BJ (cell line): ENCODE data around the gene MBTPS1. TPM values are rescaled to one million over a fixed set of nuclear protein-coding genes. Genes with fewer than 3 reads are reported as not detected.

Experiments
- CTCF ChIA-PET: fragments of 350-600 bp; formaldehyde crosslinking; extraction: SDS; loops from one replicate; lab custom pipeline; 2021; ENCODE audit warnings: antibody characterized with exemption, inconsistent platforms; lab: Yijun Ruan, JAX
- POLR2A ChIA-PET: fragments of 300-600 bp; sonication (Branson Sonifier 250); formaldehyde crosslinking; extraction: SDS; loops from one replicate; lab custom pipeline; 2021; ENCODE audit warnings: antibody characterized with exemption; lab: Charles Lee
- DNase-seq: peaks from one replicate; pipeline ENCODE4 v3.0.0-alpha.2; 2011; ENCODE audit warnings: low read depth
- H3K27me3 ChIP-seq: 2 replicates; pipeline ENCODE4 v1.6.0; 2011; ENCODE audit warnings: low read length; ENCODE audit not compliant: control insufficient read depth, insufficient read depth
- H3K36me3 ChIP-seq: 2 replicates; pipeline ENCODE4 v1.5.1; 2011; ENCODE audit warnings: low read length; ENCODE audit not compliant: control insufficient read depth, insufficient read depth
- H3K4me3 ChIP-seq: 2 replicates; pipeline ENCODE4 v1.5.1; 2011; ENCODE audit warnings: low read depth, mild to moderate bottlenecking, control low read depth, low read length
- polyA plus RNA-seq: library from polyadenylated mRNA; depleted of rRNA; stranded (reverse); fragments of >200 nt; gene quantifications from 2 replicates; pipeline ENCODE4 v1.2.3, GENCODE V29; 2011
- TF ChIP-seq, protein P1 (sequence below): IDR thresholded peaks from 2 replicates; pipeline ENCODE4 v1.5.1; 2011; ENCODE audit warnings: low read depth, mild to moderate bottlenecking, control low read depth, inconsistent platforms, low read length, moderate library complexity; ENCODE audit not compliant: insufficient read depth

MBTPS1 gene
- polyA plus RNA-seq, 1 experiment: 72.6 TPM

DNA sequence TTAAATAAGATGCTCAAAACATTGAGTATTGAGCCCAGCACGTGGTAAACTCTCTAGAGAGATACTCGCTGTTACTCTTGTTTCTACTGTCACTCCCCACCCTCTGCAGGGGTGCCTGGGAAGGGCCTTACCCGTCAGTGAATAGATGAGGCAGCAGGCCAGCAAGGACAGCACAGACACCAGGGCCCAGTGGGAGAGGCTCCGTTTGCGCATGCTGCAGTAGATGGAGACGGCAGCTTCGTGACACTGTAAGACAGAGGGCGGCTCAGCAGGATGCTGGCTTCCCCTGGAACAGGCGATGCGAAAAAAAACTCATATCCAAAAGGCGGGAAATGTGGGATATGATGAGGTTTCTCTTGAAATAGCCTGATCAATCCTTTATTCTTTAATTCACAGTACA is 94.1 kb downstream of the MBTPS1 start:
- ChIA-PET POLR2A (no interaction called here), CTCF (interaction anchor here (2.2 kb wide), 1 partner anchor 18 kb away, joined by 10 read pairs; no protein-coding TSS in a partner anchor)
- Histone ChIP-seq H3K4me3 (no peak overlapping the region), H3K27me3 (no peaks in the 10 kb centered on the region; the same call in none of the 2 replicates), H3K36me3 (no peaks in the 10 kb centered on the region)
- DNase-seq: no peak
- TF ChIP-seq, protein P1, sequence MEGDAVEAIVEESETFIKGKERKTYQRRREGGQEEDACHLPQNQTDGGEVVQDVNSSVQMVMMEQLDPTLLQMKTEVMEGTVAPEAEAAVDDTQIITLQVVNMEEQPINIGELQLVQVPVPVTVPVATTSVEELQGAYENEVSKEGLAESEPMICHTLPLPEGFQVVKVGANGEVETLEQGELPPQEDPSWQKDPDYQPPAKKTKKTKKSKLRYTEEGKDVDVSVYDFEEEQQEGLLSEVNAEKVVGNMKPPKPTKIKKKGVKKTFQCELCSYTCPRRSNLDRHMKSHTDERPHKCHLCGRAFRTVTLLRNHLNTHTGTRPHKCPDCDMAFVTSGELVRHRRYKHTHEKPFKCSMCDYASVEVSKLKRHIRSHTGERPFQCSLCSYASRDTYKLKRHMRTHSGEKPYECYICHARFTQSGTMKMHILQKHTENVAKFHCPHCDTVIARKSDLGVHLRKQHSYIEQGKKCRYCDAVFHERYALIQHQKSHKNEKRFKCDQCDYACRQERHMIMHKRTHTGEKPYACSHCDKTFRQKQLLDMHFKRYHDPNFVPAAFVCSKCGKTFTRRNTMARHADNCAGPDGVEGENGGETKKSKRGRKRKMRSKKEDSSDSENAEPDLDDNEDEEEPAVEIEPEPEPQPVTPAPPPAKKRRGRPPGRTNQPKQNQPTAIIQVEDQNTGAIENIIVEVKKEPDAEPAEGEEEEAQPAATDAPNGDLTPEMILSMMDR: no peak

DNA sequence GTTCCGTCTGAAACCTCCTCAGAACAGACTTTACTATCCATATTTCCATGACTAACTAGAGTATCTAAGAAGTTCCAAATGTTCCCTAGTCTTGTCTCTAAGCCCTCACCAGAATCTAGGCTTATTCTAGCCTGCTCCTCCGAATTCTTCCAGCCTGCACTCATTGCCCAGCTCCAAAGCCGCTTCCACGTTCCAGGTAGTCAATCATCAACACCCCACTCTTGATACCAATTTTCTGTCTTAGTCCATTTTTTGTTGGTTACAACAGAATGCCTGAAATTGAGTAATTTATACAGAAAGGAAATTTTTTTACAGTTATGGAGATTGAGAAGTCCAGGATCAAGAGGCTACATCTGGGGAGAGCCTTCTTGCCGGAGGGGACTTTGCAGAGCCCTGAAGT is 95.3 kb downstream of the MBTPS1 start:
- Histone ChIP-seq H3K36me3 (no peaks in the 10 kb centered on the region), H3K27me3 (no peaks in the 10 kb centered on the region; the same call in none of the 2 replicates), H3K4me3 (no peak overlapping the region)
- no peak for DNase-seq
- ChIA-PET CTCF (interaction anchor here (2.2 kb wide), 1 partner anchor 19 kb away, joined by 10 read pairs; no protein-coding TSS in a partner anchor), POLR2A (no interaction called here)
- TF ChIP-seq, protein P1: no peak

DNA sequence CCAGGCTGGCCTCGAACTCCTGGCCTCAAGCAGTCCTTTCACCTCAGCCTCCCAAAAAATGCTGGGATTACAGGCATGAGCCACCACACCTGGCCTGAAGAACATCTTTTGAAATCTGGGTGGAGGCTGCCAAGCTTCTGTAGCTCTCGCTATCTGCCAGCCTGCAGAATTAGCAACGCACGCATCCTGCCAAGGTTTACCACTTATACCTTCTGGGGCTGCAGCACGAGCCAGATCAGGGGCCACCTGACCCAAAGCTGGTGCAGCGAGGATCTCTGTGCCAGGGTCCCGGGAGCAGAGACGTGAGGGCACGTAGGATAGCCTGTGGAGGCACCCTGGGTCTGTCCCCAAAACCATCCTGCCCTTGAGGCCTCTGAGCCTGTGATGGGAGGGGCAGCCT is 96.4 kb downstream of the MBTPS1 start:
- no peaks in the 10 kb centered on the region for H3K36me3 ChIP-seq
- TF ChIP-seq, protein P1: no peak
- DNase-seq: no peak
- no peaks in the 10 kb centered on the region; the same call in none of the 2 replicates for H3K27me3 ChIP-seq
- POLR2A ChIA-PET: no interaction called here
- no peak overlapping the region for H3K4me3 ChIP-seq
- CTCF ChIA-PET: interaction anchor here (1.2 to 2.2 kb wide), 2 partner anchors 13 to 20 kb away, joined by 3 to 10 read pairs; no protein-coding TSS in a partner anchor

DNA sequence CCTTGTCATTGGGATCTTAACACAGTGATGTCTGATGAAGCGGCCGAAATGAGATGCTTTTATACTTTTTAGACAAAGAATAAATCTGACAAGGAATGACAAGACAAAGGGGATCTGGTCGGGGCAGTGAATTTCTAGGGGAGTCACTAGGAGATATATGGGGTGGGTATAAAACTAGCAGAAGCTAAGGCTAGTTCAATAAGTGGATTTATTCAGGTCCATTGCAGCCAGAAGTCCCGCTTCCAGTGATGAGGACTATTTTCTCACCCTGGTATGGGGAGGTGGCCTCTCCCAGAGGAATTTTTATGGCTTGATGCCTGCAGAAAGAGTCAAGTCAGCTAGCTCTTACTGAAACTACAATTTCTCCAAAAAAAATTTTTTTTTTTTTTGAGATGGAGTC is 98.0 kb downstream of the MBTPS1 start:
- CTCF ChIA-PET: no interaction called here
- Histone ChIP-seq H3K36me3 (no peaks in the 10 kb centered on the region), H3K4me3 (no peak overlapping the region), H3K27me3 (no peaks in the 10 kb centered on the region; the same call in none of the 2 replicates)
- POLR2A ChIA-PET: no interaction called here
- no peak for DNase-seq
- TF ChIP-seq, protein P1: no peak

DNA sequence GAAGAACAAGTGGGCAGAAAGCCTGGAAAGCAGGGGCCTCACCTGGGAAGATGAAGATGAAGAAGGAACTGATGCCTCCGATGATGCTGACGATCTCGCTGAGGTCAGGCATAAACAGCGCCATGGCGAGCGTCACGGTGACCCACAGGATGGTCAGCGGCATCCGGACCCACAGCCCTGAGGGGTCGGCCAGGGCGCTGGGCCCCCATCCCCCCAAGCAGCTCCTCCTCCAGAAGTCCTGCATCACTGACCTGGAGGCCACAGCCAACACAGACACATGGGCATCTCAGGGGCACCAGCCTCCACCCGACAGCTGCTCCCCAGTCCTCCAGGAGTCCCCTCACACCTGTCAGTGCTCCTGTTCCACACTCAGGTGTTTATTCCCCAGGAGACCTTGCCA is 100.3 kb downstream of the MBTPS1 start:
- no peak for DNase-seq
- POLR2A ChIA-PET: no interaction called here
- CTCF ChIA-PET: no interaction called here

More for the DNA sequence above, 100.3 kb downstream of the MBTPS1 start:
- TF ChIP-seq, protein P1: no peak
- H3K4me3 ChIP-seq: no peak overlapping the region
- H3K36me3 ChIP-seq: no peaks in the 10 kb centered on the region
- H3K27me3 ChIP-seq: no peaks in the 10 kb centered on the region; the same call in none of the 2 replicates
